ENCODE results near the gene CAMLG. TPM values are rescaled to one million over a fixed set of nuclear protein-coding genes. Genes with fewer than 3 reads are reported as not detected.
"Not testable (repeated sequence)": the region's sequence is repeated elsewhere in the genome, so short reads cannot be mapped to it uniquely, and the experiment has no call there.

Gene CAMLG
- total RNA-seq, 2 donors from 2014 or later, result 26.4 to 31.3 TPM

GRCh38 chr5:134714541-134714940, 23.8 kb upstream of the CAMLG start:
- H3K27ac ChIP-seq, result no peak overlapping the region
- H3K27me3 ChIP-seq (replicated peaks; ENCODE audit: insufficient read depth), result no peaks in the 10 kb centered on the region
- no peak for DNase-seq (ENCODE audit: low spot score)
- H3K4me3 ChIP-seq, result no peak overlapping the region
- no peaks in the 10 kb centered on the region for H3K9me3 ChIP-seq
- intact Hi-C loops (cut with DNase I), result no loop called here
- TF ChIP-seq CTCF (IDR thresholded peaks at IDR 0.05), result no peak
- no peak for TF ChIP-seq POLR2AphosphoS5 (IDR thresholded peaks at IDR 0.05)
- TF ChIP-seq POLR2A (IDR thresholded peaks at IDR 0.05), result no peak
- no peaks in the 10 kb centered on the region for H3K4me1 ChIP-seq (replicated peaks)
- WGBS, result 99% methylated on average over 3 of the region's 3 CpGs
- no peaks in the 10 kb centered on the region for H3K36me3 ChIP-seq

DNA sequence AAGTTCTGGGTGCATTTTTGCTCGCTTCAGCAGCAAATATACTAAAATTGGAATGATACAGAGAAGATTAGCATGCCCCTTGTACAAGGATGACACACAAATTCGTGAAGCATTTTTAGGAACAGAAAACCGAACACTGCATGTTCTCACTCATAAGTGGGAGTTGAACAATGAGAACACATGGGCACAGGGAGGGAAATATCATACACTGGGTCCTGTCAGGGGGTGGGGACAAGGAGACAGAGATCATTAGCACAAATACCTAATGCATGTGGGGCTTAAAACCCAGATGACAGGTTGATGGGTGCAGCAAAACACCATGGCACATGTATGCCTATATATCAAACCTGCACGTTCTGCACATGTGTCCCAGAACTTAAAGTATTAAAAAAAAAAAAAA, 22.9 kb upstream of the CAMLG start:
- H3K4me3 ChIP-seq; H3K4me1 ChIP-seq (replicated peaks); H3K27me3 ChIP-seq (replicated peaks; ENCODE audit: insufficient read depth); H3K27ac ChIP-seq; H3K9me3 ChIP-seq; DNase-seq (ENCODE audit: low spot score); H3K36me3 ChIP-seq; intact Hi-C loops (cut with DNase I): not testable (repeated sequence)
- 90% methylated on average over 4 of the region's 4 CpGs for WGBS

DNA sequence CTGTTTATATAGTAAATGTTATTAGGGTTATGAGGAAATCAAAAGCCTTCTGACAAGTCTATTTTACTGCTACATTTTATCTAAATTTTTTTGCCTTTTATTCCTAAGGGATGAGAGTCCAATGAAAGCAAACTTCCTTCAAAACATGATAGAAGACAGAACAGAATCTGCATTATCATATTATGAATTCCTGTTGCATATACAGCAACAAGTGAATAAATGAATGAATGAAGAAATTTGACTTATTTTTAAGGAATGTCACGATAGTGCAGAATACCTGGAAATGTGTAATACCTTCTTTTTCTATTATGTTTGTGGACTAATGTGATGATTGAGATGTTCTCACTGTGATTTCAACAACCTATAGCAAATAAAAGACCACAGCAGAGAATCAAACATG, 13.5 kb upstream of the CAMLG start:
- H3K27me3 ChIP-seq (replicated peaks; ENCODE audit: insufficient read depth), result no peaks in the 10 kb centered on the region
- DNase-seq (ENCODE audit: low spot score), result no peak
- peaks cover 5 to 11% of the 10 kb centered on the region in 2 donors for H3K36me3 ChIP-seq
- H3K27ac ChIP-seq, result no peak overlapping the region
- no peak overlapping the region for H3K4me3 ChIP-seq
- no peaks in the 10 kb centered on the region for H3K4me1 ChIP-seq (replicated peaks)
- TF ChIP-seq CTCF (IDR thresholded peaks at IDR 0.05), result no peak
- no peak for TF ChIP-seq POLR2AphosphoS5 (IDR thresholded peaks at IDR 0.05)
- TF ChIP-seq POLR2A (IDR thresholded peaks at IDR 0.05), result no peak
- no peaks in the 10 kb centered on the region for H3K9me3 ChIP-seq
- 94% methylated on average over 1 of the region's 1 CpG for WGBS
- intact Hi-C loops (cut with DNase I), result no loop called here

DNA sequence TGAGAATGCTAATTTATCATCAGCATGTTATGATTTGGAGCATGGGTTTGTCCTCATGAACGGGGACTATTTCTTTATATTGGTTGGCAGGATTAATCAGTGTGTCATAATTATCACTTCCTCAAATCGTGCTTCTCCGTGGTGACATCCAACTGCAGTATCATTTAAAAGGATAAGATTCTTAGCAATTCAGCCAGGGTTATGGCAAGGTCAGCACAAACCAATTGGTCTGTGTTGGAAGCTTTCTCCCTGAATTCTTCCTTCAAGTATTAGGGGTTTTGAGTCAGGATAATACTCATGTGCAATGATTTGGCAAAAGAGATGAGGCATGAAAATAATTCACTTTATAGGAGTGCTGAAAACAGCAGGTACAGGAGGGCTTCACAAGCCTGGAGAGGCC, 5.5 kb upstream of the CAMLG start:
- Histone ChIP-seq H3K27ac (no peak overlapping the region), H3K4me1 (replicated peaks) (no peaks in the 10 kb centered on the region), H3K27me3 (replicated peaks; ENCODE audit: insufficient read depth) (no peaks in the 10 kb centered on the region), H3K36me3 (no peaks in the 10 kb centered on the region), H3K9me3 (no peaks in the 10 kb centered on the region), H3K4me3 (no peak overlapping the region)
- intact Hi-C loops (cut with DNase I), result no loop called here
- TF ChIP-seq POLR2A (IDR thresholded peaks at IDR 0.05), result no peak
- no peak for TF ChIP-seq CTCF (IDR thresholded peaks at IDR 0.05)
- no peak for TF ChIP-seq POLR2AphosphoS5 (IDR thresholded peaks at IDR 0.05)
- WGBS, result 63% methylated on average over 3 of the region's 3 CpGs
- no peak for DNase-seq (ENCODE audit: low spot score)

- peaks cover 8% of the 10 kb centered on the region for H3K4me1 ChIP-seq (replicated peaks)
- WGBS, result 80% methylated on average over 4 of the region's 4 CpGs
- TF ChIP-seq POLR2AphosphoS5 (IDR thresholded peaks at IDR 0.05), result no peak
- no peak for TF ChIP-seq POLR2A (IDR thresholded peaks at IDR 0.05)
- no peak for TF ChIP-seq CTCF (IDR thresholded peaks at IDR 0.05)
- no peak overlapping the region for H3K27ac ChIP-seq
- H3K27me3 ChIP-seq (replicated peaks; ENCODE audit: insufficient read depth), result no peaks in the 10 kb centered on the region
- no peak for DNase-seq (ENCODE audit: low spot score)
- intact Hi-C loops (cut with DNase I), result no loop called here
- no peaks in the 10 kb centered on the region for H3K36me3 ChIP-seq
- H3K4me3 ChIP-seq, result no peak overlapping the region
- H3K9me3 ChIP-seq, result no peaks in the 10 kb centered on the region
Measured at GRCh38 chr5:134735243-134735642, 3.1 kb upstream of the CAMLG start.
